NCI-H2029 (cell line): ENCODE data around the gene S100A9.
"Not testable (repeated sequence)": the region's sequence is repeated elsewhere in the genome, so short reads cannot be mapped to it uniquely, and the experiment has no call there.

Experiments used
- DNase-seq: peaks from one replicate; lab custom pipeline; 2025; lab: John Stamatoyannopoulos, UW

Gene S100A9

GRCh38 chr1:153345187-153346076 is 12.2 kb upstream of the S100A9 start:
- no peak for DNase-seq

- DNase-seq = peak; percentile 94
Measured at GRCh38 chr1:153346077-153346723, 11.5 kb upstream of the S100A9 start.

GRCh38 chr1:153347049-153347448 is 10.6 kb upstream of the S100A9 start:
- DNase-seq = not testable (repeated sequence)

GRCh38 chr1:153347856-153348255 is 9.8 kb upstream of the S100A9 start:
- no peak for DNase-seq

- DNase-seq = no peak
Measured at GRCh38 chr1:153348511-153349362, 8.9 kb upstream of the S100A9 start, which contains the start of gene PGLYRP4. Gene PGLYRP4 (minus strand): TSS chr1:153348841. CDS start chr1:153347932, 909 bp downstream.

GRCh38 chr1:153349363-153350320 is 8.0 kb upstream of the S100A9 start:
- DNase-seq = no peak

- DNase-seq = no peak
Measured at GRCh38 chr1:153350321-153350957, 7.2 kb upstream of the S100A9 start.

GRCh38 chr1:153352523-153352922 is 5.1 kb upstream of the S100A9 start:
- peak; percentile 75 for DNase-seq

- DNase-seq = no peak
Measured at GRCh38 chr1:153353226-153353947, 4.3 kb upstream of the S100A9 start.

- DNase-seq = no peak
Measured at GRCh38 chr1:153354515-153355193, 3.0 kb upstream of the S100A9 start.

GRCh38 chr1:153355445-153356071 is 2.1 kb upstream of the S100A9 start:
- peak; percentile 58 for DNase-seq

GRCh38 chr1:153356392-153357075 is 1.1 kb upstream of the S100A9 start:
- DNase-seq = no peak

- DNase-seq = no peak
Measured at GRCh38 chr1:153357076-153357852, 390 bp upstream of the S100A9 start.

- DNase-seq = no peak
Measured at GRCh38 chr1:153358691-153358975, 979 bp downstream of the S100A9 start.

- no peak for DNase-seq
Measured at GRCh38 chr1:153359241-153359640, 1.6 kb downstream of the S100A9 start.

- DNase-seq = no peak
Measured at GRCh38 chr1:153360190-153360589, 2.5 kb downstream of the S100A9 start.

- no peak for DNase-seq
Measured at GRCh38 chr1:153360592-153361479, 3.2 kb downstream of the S100A9 start.
